SK-N-SH (cell line): ENCODE measurements around the gene C17orf67.

ENCODE experiments used
- EZH2phosphoT487 ChIP-seq: fragments of 200-600 bp; sonication (generic); IDR thresholded peaks from 2 replicates; pipeline ENCODE4 v1.6.1; 2017; ENCODE audit warnings: low read depth, mixed run types, mild to moderate bottlenecking, antibody characterized with exemption, moderate library complexity, borderline replicate concordance
- MXI1 ChIP-seq: IDR thresholded peaks from 2 replicates; pipeline ENCODE4 v1.6.1; 2012; ENCODE audit warnings: mild to moderate bottlenecking, low read depth, low read length, improper control_type of control experiment
- POLR2AphosphoS5 ChIP-seq: IDR thresholded peaks from 2 replicates; pipeline ENCODE4 v1.6.1; 2012; ENCODE audit warnings: low read depth, low read length
- RAD21 ChIP-seq: IDR thresholded peaks from 2 replicates; pipeline ENCODE4 v1.6.1; 2012; ENCODE audit warnings: mild to moderate bottlenecking, low read length
- SIN3A ChIP-seq: IDR thresholded peaks from 2 replicates; pipeline ENCODE4 v1.6.1; 2012; ENCODE audit warnings: low read depth, mild to moderate bottlenecking, low read length, moderate library complexity, borderline replicate concordance
- TCF12 ChIP-seq: IDR thresholded peaks from 2 replicates; pipeline ENCODE4 v1.4.0; 2012
- USF1 ChIP-seq: IDR thresholded peaks from 2 replicates; pipeline ENCODE4 v1.4.0; 2012; ENCODE audit warnings: low read depth, borderline replicate concordance

GRCh38 chr17:56762144-56762543 is 71.6 kb downstream of the C17orf67 start:
- TF ChIP-seq TCF12: no peak
- no peak for TF ChIP-seq MXI1
- TF ChIP-seq EZH2phosphoT487: no peak
- TF ChIP-seq SIN3A: no peak
- no peak for TF ChIP-seq POLR2AphosphoS5
- TF ChIP-seq USF1: no peak
- TF ChIP-seq RAD21: no peak
